Right atrium auricular region (tissue), 2 donors: ENCODE data around the gene ACTN2. TPM values are rescaled to one million over a fixed set of nuclear protein-coding genes. Genes with fewer than 3 reads are reported as not detected.
A peak's percentile ranks its signal among the peaks of the same experiment; 100 is the strongest.

Experiments used
- DNase-seq: peaks from one replicate; pipeline ENCODE4 v3.0.0-alpha.2; 2019; ENCODE audit warnings: low spot score
- H3K27ac ChIP-seq, 2 donors: fragments of 200-600 bp; sonication (generic); 1 replicate in 1 of 2; 2 replicates in 1 of 2; pipeline ENCODE4 v1.5.1; 2016 to 2019
- H3K27me3 ChIP-seq, 2 donors: fragments of 200-600 bp; sonication (generic); one replicate each; pipeline versions ENCODE4 v1.5.1 to v1.6.0; 2017 to 2019
- H3K36me3 ChIP-seq: fragments of 200-600 bp; sonication (generic); one replicate; pipeline ENCODE4 v1.5.1; 2016
- H3K4me1 ChIP-seq, 2 donors: fragments of 200-600 bp; sonication (generic); one replicate each; pipeline versions ENCODE4 v1.5.1 to v1.6.0; 2017 to 2019
- H3K4me3 ChIP-seq, 2 donors: fragments of 200-600 bp; sonication (generic); 1 replicate in 1 of 2; 2 replicates in 1 of 2; pipeline ENCODE4 v1.5.1; 2017 to 2019; ENCODE audit warnings: mild to moderate bottlenecking in 1 of 2, moderate library complexity in 1 of 2
- H3K9me3 ChIP-seq, 2 donors: fragments of 200-600 bp; sonication (generic); one replicate each; pipeline ENCODE4 v1.5.1; 2019
- total RNA-seq, 2 donors: library from RNA; depleted of rRNA; stranded (reverse); fragments of >200 nt; gene quantifications; one replicate each; pipeline ENCODE4 v1.1.0, GENCODE V29; 2016
- TF ChIP-seq, protein P1 (sequence below), 2 donors: fragments of 200-600 bp; sonication (generic); IDR thresholded peaks; one replicate each; pipeline ENCODE4 v1.5.1; 2019; ENCODE audit warnings: antibody characterized with exemption in 2 of 2

ACTN2 gene
- total RNA-seq, 2 donors from 2014 or later = 595 to 1,486 TPM

DNA sequence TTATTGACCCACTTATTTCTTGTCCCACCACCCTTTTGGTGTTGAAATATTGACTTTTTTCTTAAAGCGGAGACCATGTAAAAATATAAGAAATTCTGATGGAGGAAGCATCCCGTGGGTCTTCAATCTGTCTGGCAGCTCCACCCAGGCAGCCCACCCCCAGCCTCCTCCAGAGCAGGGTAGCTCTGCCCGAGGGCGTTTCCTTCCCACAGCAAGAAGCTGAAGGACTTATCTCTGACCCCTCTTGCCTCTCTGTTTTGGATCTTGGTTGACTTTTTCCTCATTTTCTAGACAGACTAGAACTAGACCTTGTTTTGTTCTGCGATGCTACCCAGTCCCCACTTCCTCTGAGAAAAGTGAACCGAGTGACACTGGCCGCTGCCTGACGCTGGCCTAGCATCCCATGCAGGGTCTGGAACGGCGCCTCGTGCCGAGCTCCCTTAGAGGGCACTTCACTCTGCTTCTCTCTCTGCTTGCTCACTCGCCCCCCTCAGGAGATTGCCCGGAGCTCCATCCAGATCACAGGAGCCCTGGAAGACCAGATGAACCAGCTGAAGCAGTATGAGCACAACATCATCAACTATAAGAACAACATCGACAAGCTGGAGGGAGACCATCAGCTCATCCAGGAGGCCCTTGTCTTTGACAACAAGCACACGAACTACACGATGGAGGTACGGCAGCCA lies 68.4 kb downstream of the ACTN2 start:
- Histone ChIP-seq H3K27me3 (no peaks in the 10 kb centered on the region), H3K4me3 (no peak overlapping the region), H3K36me3 (peaks cover 82% of the 10 kb centered on the region), H3K4me1 (peaks cover 0 to 16% of the 10 kb centered on the region in 2 donors), H3K9me3 (no peaks in the 10 kb centered on the region), H3K27ac (peak overlapping the region; percentile 47 to 69)
- DNase-seq = no peak
- TF ChIP-seq, protein P1, sequence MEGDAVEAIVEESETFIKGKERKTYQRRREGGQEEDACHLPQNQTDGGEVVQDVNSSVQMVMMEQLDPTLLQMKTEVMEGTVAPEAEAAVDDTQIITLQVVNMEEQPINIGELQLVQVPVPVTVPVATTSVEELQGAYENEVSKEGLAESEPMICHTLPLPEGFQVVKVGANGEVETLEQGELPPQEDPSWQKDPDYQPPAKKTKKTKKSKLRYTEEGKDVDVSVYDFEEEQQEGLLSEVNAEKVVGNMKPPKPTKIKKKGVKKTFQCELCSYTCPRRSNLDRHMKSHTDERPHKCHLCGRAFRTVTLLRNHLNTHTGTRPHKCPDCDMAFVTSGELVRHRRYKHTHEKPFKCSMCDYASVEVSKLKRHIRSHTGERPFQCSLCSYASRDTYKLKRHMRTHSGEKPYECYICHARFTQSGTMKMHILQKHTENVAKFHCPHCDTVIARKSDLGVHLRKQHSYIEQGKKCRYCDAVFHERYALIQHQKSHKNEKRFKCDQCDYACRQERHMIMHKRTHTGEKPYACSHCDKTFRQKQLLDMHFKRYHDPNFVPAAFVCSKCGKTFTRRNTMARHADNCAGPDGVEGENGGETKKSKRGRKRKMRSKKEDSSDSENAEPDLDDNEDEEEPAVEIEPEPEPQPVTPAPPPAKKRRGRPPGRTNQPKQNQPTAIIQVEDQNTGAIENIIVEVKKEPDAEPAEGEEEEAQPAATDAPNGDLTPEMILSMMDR (IDR thresholded peaks at IDR 0.05) = no peak

DNA sequence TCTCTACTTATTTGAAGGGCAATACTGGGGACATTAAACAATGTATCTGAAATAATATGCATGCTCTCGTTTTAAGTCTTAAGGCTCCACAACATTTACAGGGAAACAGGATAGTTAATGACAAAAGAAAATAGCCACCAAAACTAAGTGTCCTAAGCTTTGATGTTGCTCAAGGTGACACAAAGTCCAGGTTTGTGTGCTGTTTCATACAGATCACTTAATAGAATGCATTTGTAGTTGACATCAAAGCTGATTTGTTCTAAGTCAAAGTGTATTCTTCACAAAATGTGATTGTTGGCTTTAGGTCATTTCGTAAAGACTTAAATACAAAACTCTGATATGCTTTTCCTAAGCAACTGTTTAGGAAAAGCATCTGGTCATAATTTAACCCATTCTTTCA lies 71.3 kb downstream of the ACTN2 start:
- H3K36me3 ChIP-seq = peaks cover 82% of the 10 kb centered on the region
- TF ChIP-seq, protein P1 (IDR thresholded peaks at IDR 0.05) = no peak
- DNase-seq = no peak
- H3K27me3 ChIP-seq = no peaks in the 10 kb centered on the region
- H3K4me1 ChIP-seq = peaks cover 0 to 16% of the 10 kb centered on the region in 2 donors
- H3K4me3 ChIP-seq = no peak overlapping the region
- no peaks in the 10 kb centered on the region for H3K9me3 ChIP-seq
- no peak overlapping the region for H3K27ac ChIP-seq

DNA sequence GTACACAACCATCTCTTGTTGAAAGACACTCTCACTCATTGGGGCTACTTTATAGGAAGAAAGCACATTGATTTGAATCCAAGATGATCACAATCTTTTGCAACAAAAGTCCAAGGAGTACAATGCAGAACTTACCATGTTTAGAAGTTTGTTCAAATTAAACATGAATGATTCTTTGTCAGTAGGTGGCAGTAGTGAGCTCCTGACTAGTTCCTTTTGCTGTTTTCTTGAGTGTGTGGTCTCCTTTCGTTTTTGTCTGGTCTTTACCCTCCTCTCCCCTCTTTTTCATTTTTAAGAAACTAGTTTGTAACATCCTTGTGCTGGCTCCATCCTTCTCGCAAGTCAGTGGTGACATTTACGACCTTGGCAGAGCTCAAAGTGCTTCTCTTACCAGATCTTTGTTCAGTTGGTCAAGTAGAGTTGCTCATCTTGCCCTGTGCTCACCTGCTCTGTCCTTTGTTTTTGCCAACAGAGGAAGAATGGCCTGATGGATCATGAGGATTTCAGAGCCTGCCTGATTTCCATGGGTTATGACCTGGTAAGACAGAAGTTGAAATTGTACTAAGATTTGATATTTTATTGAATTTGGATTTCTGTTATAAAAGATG lies 73.1 kb downstream of the ACTN2 start:
- Histone ChIP-seq H3K27me3 (no peaks in the 10 kb centered on the region), H3K9me3 (no peaks in the 10 kb centered on the region), H3K36me3 (peaks cover 84% of the 10 kb centered on the region), H3K27ac (peak overlapping the region in 1 of 2 donors; percentile 22), H3K4me1 (peaks cover 0 to 1% of the 10 kb centered on the region in 2 donors), H3K4me3 (no peak overlapping the region)
- TF ChIP-seq, protein P1 (IDR thresholded peaks at IDR 0.05) = peak; percentile 40 to 75
- no peak for DNase-seq

DNA sequence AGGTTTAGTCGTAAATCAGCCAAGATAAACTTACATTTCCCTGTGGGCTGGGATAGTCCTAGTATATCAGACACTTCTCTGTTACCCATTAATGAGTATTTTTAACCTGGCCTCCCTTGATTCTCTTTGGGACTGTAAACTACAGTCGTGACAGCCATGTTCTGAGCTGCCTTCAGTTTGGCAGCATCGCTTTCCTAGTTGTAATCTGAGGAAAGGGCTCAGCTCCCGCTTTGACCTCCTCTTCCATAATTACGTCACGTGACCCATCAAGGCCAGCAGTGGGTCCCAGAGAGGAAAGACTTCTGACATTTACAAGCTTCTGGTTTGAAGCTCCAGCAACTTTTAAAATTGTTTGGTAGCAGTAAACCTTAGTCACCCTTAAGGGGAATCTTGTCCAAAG lies 74.2 kb downstream of the ACTN2 start:
- TF ChIP-seq, protein P1 (IDR thresholded peaks at IDR 0.05) = no peak
- H3K27me3 ChIP-seq = no peaks in the 10 kb centered on the region
- H3K4me3 ChIP-seq = no peak overlapping the region
- H3K27ac ChIP-seq = peak overlapping the region; percentile 1 to 17
- peaks cover 76% of the 10 kb centered on the region for H3K36me3 ChIP-seq
- H3K9me3 ChIP-seq = no peaks in the 10 kb centered on the region
- H3K4me1 ChIP-seq = no peaks in the 10 kb centered on the region
- no peak for DNase-seq

DNA sequence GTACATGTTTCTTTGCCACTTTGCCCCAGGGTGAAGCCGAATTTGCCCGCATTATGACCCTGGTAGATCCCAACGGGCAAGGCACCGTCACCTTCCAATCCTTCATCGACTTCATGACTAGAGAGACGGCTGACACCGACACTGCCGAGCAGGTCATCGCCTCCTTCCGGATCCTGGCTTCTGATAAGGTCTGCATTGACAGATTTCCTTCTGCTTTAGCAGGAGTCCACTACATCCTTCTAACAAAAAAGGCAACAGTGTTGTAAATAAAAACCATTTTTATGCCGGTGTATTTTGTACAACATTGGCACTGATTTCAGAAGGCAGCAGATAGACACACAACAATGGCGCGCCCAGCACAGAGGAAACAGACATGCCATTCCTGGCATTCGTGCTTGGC lies 74.7 kb downstream of the ACTN2 start:
- no peak for DNase-seq
- TF ChIP-seq, protein P1 (IDR thresholded peaks at IDR 0.05) = no peak
- Histone ChIP-seq H3K27ac (peak overlapping the region; percentile 1 to 17), H3K4me3 (no peak overlapping the region), H3K9me3 (no peaks in the 10 kb centered on the region), H3K36me3 (peaks cover 75% of the 10 kb centered on the region), H3K27me3 (no peaks in the 10 kb centered on the region), H3K4me1 (no peaks in the 10 kb centered on the region)
